Measurements from ENCODE around the gene UGGT2.
A peak's percentile ranks its signal among the peaks of the same experiment; 100 is the strongest.
"Not testable (repeated sequence)": the region's sequence is repeated elsewhere in the genome, so short reads cannot be mapped to it uniquely, and the experiment has no call there.

Gene UGGT2

GRCh38 chr13:95893861-95894260 lies 159.3 kb downstream of the UGGT2 start:
- DNase-seq: no peak

DNA sequence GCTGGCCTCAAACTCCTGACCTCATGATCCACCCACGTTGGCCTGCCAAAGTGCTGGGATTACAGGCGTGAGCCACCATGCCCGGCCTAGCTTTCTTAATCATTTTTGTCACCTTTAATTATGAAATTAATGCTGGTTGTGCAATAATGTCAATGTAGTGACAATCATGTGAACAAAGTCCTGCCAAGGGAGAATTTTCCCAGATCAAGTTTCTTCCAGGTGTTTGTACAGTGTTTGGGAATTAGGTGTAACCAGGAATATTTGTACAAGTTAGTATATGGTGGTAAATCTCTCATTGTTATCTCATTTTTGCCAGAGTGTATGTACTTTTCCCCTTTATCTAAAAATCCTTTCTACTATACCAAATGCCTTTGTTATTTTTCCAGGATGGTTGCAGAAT lies 171.1 kb downstream of the UGGT2 start:
- DNase-seq: no peak

DNA sequence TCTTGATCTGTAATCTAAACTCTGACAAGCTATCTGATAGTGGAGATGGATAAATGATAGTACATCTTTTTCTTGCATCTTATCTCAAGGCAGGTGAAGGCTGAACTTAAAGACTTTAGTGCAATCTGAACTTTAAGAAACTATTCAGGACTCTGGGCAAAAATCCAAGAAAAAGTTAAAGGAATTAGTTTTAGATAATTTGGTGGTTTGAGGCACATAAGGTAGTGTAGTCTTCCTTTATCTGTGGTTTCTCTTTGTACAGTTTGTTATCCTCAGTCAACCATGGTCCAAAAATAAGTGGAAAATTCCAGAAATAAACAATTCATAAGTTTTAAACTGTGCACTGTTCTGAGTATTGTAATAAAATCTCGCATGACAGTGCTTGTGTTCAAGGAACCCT lies 172.9 kb downstream of the UGGT2 start:
- peak; percentile 34 for DNase-seq

DNA sequence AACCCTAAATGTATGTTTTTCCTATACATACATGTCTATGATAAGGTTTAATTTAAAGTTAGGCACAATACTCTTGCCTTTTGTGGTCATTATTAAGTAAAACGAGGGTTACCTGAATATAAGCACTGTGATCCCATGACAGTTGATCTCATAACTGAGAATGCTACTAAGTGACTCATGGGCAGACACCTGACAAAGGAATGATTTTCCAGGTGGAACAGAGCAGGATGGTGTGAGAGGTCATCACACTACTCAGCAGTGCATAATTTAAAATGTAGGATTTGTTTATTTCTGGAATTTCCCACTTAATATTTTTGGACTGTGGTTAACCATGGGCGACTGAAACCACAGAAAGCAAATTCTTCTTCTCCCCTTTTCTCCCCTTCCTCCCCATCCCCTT lies 178.9 kb downstream of the UGGT2 start:
- DNase-seq: no peak

GRCh38 chr13:95870421-95870820 lies 182.8 kb downstream of the UGGT2 start:
- DNase-seq: no peak

- DNase-seq: no peak
These were observed 188.1 kb downstream of the UGGT2 start for GRCh38 chr13:95865080-95865615.

GRCh38 chr13:95862408-95862807 lies 190.8 kb downstream of the UGGT2 start:
- no peak for DNase-seq

GRCh38 chr13:95861296-95861695 lies 191.9 kb downstream of the UGGT2 start:
- DNase-seq: no peak

DNA sequence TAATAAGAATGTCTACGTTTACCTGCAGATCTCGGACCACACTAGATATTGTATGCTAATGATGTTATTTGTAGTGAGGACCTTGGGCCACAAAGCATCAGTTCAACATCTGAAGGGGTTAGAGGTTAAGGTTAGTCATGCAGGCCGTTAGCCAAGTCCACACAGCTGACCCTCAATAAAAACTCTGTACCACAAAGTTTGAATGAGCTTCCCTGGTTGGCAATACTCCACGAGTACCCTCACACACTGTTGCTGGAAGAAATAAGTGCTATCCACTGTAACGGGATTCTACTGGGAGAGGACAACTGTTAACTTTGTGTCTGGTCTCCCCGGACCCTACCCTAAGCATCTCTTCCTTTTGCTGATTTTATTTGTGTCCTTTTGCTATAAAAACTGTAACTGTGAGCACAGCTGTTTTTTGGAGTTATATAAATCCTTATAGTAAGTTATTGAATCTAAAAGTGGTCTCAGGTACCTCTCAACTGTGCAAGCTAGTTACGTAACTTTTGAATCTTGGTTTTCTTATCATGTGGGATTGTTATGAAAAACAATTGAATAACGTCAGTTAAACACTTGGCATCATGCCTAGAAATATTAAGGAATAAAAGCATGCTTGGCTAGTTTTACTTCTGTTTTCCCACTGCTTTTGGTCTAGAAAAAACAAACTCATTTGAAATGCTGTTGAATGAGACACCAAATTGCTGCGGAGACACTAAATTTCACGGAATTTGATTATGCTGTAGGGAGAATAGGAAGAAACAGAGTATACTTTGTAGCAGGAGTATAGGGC lies 194.7 kb downstream of the UGGT2 start:
- DNase-seq: peak; percentile 65

DNA sequence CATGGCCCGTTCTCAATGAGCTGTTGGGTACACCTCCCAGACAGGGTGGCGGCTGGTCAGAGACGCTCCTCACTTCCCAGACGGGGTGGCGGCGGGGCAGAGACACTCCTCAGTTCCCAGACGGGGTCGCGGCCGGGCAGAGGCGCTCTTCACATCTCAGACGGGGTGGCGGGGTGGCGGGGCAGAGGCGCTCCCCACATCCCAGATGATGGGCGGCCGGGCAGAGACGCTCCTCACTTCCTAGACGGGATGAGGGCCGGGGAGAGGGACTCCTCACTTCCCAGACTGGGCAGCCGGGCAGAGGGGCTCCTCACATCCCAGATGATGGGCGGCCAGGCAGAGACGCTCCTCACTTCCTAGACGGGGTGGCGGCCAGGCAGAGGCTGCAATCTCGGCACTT lies 207.5 kb downstream of the UGGT2 start:
- not testable (repeated sequence) for DNase-seq

DNA sequence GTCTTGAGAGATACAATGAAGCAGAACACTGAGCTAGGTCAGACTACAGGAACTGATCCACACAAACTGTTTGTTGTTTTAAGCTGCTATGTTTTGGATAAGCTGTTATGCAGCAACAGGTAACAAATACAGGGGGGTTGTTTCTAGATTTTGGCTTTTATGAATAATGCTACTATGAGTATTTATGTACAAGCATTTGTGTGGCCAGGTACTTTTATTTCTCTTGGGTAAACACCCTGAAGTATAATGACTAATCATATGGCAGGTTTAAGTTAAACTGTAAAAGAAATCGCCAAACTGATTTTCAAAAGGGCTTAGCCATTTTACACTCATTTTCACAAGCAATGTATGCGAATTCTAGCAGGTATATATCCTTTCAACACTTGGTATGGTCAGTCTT lies 210.3 kb downstream of the UGGT2 start:
- DNase-seq: no peak

DNA sequence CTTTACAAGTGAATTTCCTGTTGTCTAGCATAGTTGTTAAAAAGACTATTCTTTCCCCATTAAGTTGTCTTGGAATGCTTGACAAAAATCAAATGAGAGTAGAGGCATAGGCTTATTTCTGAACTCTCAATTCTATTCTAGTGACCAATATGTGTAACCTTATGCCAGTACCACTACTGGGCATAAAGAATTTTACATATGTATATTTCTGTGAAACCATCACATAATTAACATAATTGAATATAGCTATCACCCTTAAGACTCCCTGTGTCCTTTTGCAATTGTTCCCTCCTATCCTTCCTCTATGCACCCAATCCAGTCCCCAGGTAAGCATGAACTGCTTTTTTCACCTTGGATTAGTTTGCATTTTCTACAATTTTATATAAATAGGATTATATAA lies 211.3 kb downstream of the UGGT2 start:
- no peak for DNase-seq

DNA sequence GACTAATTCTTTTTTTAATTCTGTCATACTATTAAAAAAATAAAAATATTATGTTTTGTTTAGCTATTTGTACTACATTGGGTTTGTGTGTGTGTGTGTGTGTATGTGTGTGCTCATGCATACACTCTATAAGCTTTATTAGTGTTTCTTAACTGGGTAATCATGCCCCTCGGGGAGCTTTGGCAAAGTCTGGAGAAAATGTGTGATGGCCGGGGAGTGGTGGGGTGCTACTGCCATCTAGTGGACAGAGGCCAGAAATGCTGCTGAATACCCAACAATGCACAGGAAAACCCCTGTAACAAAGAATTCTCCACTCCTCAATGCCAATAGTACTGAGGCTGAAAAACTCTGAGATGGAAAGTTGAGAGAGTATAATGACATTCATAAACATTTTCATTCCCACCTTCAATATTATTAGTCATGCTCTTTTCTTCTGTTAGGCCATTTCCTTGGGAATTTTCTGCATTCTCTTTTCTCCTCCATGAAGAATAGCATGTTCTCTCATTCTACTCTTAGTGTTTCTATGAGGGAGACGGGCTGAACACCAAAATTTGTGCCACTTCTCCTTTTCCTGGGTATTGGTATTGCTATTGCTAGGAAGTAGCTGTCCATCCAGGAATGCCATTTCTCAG lies 219.0 kb downstream of the UGGT2 start:
- peak; percentile 84 for DNase-seq

DNA sequence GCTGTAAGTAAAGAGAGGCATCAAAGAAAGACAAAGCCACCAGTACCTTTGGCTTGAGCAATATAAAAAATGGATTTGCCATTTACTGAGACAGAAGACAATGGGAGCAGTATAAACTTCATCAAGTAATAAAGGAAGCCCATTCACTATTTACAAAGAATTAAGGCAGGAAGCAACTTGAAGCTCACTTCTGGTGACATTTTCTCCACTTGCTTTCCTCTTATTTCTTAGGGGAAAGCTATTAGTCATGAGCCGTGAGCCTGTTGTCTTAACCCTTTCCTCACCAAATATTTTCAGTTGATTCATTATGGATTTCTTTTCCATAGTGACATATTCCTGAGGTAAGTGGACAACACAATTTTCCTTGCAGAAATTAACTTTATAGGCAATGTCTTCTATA lies 219.5 kb downstream of the UGGT2 start:
- peak; percentile 9 for DNase-seq

DNA sequence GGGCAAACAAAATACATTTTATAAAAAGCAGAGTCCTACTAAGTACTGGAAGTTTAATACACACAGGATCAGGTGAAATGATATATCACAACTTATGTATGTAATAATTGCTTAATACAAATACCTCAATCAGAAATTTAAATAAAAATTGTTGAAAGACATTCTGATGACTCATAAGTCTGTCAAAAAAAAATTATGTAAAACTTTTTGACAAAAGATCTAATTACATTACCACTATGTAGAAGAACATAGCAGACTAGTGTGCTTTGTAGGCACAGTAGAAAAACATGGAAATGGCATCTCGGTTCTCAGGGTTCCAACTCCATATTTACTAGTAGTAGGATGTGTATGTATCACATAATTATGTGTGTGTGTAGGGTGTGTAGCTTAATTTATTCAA lies 220.1 kb downstream of the UGGT2 start:
- DNase-seq: no peak

GRCh38 chr13:95822303-95822702 lies 230.9 kb downstream of the UGGT2 start:
- peak; percentile 20 for DNase-seq

GRCh38 chr13:95814495-95814894 lies 238.7 kb downstream of the UGGT2 start:
- DNase-seq: no peak

GRCh38 chr13:95813139-95813538 lies 240.1 kb downstream of the UGGT2 start:
- no peak for DNase-seq

DNA sequence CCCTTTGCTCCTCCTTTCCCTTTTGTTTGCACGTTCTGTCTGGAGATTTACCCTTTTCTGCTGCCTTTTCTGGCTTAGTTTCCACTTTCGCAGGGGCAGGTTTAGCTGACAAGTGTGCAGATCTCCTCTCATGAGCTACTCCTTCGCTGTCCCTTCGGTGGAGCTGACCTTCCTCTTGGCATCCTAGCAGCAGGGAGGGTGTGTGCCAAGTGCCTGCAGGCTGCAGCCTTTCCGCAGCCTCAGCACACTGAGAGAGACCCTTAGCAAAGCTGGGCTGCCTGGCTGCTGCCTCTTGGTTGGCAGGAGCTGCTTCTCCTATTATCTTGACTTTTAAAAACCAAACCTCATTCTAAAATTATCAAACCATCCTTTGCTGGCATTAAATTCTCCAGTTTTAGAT lies 243.8 kb downstream of the UGGT2 start:
- no peak for DNase-seq

- DNase-seq: no peak
These were observed 247.3 kb downstream of the UGGT2 start for GRCh38 chr13:95805921-95806320.

GRCh38 chr13:95801825-95802224 lies 251.4 kb downstream of the UGGT2 start:
- DNase-seq: no peak

DNA sequence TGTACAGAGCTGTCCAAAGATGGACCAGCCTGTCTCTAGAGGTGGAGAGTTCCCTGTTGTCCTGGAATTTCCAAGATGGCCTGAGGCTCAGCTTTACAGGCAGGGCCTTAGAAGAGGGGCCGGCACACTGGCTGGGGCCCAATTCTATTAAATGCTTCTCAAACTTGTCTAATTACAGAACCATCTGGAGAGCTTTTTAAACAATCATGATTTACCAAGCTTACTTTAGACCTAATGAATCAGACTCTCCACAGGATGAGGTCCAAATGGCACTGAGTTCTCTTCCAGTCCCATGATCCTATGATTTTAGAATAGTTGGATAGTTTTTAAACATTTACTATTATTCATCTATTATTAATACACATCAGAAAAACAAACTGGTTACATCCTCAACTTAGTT lies 252.8 kb downstream of the UGGT2 start:
- DNase-seq: no peak

- DNase-seq: no peak
These were observed 256.2 kb downstream of the UGGT2 start for GRCh38 chr13:95797016-95797415.

- no peak for DNase-seq
These were observed 259.4 kb downstream of the UGGT2 start for GRCh38 chr13:95793781-95794180.
